GM12801 (cell line): ENCODE results near the gene ANK2.

ENCODE experiments used
- TF ChIP-seq, protein P1 (sequence below): IDR thresholded peaks from one replicate; pipeline ENCODE4 v1.5.1; 2011; ENCODE audit warnings: control low read depth; ENCODE audit not compliant: insufficient read length; ENCODE audit errors: extremely low read depth

ANK2 gene

DNA sequence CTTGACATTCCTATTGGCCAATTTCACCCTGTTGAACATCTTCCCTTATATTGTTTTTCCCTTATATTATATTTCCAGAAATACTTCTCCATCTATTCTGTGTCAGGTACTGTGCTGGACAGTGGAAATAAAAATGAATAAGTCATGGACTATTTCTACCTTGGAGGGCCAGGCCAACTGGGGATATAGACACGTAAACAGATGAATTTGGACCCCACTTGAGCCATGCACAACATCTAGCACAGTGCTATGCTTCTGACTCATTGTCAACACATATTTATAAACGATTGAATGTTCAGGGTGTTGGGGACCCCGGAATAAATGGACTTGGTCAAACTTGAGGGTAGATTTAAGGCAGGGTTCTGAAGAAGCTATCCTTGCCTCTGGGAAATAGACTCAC, 111.1 kb downstream of the ANK2 start:
- TF ChIP-seq, protein P1, sequence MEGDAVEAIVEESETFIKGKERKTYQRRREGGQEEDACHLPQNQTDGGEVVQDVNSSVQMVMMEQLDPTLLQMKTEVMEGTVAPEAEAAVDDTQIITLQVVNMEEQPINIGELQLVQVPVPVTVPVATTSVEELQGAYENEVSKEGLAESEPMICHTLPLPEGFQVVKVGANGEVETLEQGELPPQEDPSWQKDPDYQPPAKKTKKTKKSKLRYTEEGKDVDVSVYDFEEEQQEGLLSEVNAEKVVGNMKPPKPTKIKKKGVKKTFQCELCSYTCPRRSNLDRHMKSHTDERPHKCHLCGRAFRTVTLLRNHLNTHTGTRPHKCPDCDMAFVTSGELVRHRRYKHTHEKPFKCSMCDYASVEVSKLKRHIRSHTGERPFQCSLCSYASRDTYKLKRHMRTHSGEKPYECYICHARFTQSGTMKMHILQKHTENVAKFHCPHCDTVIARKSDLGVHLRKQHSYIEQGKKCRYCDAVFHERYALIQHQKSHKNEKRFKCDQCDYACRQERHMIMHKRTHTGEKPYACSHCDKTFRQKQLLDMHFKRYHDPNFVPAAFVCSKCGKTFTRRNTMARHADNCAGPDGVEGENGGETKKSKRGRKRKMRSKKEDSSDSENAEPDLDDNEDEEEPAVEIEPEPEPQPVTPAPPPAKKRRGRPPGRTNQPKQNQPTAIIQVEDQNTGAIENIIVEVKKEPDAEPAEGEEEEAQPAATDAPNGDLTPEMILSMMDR = no peak

DNA sequence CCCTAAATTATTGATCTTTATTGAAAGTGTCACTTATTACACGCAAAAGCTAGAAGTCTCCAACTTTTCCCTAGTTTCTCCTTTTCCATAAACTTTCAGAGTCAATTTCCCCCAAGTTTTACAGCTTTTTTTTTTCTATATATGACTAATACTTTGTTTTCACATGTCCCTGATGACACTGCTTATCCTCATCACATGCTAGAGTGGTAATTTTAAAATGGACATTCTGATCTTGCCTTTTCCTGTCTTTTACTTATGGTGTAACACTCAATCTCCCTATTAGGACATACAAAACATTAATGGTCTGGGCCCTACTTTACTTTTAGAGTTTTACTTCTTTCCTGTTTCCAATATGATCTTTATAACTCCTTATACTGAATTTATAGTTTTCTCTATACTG, 112.6 kb downstream of the ANK2 start:
- TF ChIP-seq, protein P1 = no peak

DNA sequence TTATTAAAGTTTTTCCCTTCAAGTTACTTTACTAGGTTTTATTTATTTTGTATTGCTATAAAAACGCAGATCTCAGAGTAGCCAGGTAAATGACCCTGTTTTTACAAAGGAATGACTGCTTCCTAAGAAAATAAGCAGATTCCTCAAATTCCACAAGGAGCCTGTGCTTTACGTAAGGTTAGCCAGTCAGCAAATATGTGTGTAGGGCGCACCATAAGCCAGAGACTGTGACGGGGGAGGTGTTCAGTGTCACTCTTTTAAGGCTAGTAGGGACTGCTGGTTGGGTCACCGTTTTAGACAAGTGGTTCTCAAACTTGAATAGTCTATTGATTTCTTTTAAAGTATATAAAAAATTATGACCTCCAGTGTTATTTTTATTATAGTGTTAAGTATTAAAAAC, 119.9 kb downstream of the ANK2 start:
- TF ChIP-seq, protein P1 = no peak

DNA sequence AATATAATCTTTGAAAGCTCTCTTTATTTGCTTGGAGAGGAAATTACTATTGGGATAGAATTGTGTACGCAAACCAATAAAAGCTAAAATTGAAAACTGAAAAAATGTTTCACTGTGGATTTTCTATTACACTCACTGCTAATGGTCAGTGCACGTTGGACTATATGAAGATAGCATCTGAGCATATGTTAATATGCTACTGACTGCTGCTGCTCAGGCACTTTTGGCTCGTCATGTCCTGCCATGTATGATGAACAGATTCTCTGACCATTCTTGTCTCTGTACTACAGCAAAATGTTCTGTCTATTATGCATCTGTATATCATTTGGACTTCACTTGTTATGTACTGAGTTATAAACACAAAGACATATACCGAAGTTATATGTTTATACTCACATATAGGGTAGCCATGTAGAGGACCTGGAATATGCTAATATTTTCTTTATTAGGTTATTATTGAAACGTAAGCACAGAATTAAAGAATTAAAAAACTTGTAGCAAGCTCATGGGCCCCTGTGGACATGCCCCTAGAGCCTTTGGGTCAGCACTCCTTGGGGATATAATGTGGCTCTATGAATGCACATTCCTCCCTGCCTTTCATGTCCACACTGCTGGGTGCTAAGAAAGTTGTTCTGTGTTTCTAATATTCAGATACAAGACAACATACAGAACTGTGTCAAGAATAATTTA, 120.8 kb downstream of the ANK2 start:
- TF ChIP-seq, protein P1 = no peak

DNA sequence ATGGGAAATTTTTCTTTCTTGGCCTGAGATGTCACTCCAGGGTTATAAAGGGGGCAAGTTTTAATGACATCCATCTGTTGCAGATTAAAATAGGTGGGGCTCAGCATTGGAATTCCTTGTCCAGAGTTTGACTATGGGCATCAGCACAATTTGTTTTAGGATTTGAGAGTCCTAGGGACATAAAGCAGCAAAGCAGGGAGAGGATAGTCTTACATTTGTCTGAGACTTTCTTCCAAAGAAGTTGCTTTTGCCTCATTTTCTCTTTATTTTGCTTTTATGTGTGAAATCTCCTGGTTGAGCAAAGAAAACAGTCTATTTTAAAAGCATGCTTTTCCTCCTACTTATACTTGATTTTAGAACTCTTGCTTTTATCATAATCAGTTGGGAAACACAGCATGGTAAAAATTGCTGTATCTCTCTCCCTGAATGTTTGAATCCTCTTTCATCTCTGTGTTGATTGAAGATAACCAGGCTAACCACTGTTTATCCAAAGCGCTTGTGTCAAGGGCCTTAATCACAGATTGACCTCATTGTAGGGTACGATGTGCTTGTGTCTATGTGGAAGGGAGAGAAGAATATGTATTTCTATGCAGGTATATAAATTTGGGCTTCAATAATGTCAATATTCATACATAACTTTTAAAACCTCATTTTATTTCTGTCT, 121.5 kb downstream of the ANK2 start:
- TF ChIP-seq, protein P1 = no peak

DNA sequence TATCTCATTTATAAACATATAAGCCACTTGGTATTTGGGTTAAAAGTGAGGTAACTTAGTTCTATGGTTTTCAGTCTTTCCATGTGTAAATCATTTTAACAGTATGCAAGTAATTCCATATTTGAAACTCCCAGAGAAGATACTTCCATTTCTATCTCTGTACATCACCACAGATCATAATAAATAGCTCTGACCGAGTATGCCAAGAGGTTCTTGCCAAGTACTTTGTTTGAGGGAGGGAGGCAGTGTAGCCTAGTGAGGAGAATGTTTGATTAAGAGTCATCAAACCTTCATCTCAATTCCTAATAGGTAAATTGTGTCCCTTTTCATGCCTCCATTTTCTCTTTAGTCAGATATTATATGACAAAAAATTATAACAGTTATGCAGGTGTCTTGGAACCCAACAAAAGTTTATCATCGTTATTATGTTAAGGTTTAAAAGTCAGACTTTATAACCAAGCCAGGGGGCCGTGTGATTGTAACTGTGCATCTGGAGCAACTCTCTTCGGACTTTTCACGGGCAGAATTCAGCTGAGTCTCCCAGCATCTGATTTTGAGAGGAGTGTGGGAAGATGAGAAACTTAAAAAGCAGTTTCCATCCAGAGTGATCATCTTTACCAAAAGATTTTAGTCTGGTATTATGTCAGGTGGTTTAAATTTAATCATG, 123.8 kb downstream of the ANK2 start:
- TF ChIP-seq, protein P1 = no peak

DNA sequence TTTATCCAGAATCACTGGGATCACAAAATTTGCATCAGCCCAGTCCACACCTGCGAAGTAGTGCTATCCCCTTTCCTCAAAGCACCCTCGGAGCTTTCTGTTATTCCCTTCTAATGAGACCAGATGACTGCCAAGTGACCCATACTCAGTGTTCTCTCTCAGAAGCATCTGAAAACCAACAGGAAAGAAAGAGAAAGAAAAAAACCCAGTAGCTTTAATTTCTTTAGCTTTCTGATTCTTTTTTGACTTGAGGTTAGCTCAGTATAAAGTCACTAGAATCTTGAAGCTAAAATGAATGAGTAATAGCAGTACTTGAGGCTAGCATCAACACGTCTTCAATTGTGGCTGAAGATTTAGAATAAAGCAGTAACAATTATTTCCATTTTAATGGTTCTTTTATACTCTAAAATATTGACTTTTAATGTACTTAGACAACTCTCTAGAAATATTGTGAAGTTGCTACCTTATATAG, 124.4 kb downstream of the ANK2 start:
- TF ChIP-seq, protein P1 = no peak
